GM23248 (cell line): Measurements from ENCODE around the gene PIGX. TPM values are rescaled to one million over a fixed set of nuclear protein-coding genes. Genes with fewer than 3 reads are reported as not detected.

Source experiments
- DNase-seq: peaks from one replicate; pipeline ENCODE4 v3.0.0-alpha.2; 2015
- H2AFZ ChIP-seq: fragments of 200-600 bp; sonication (generic); 2 replicates; pipeline ENCODE4 v1.6.1; 2016; ENCODE audit warnings: antibody characterized with exemption
- H3F3A ChIP-seq: fragments of 200-600 bp; sonication (generic); 2 replicates; pipeline ENCODE4 v1.6.1; 2016; ENCODE audit warnings: mild to moderate bottlenecking, antibody characterized with exemption, mixed run types; ENCODE audit not compliant: insufficient read depth
- H3K27ac ChIP-seq: fragments of 200-600 bp; sonication (generic); 2 replicates; pipeline ENCODE4 v1.5.1; 2016; ENCODE audit warnings: mild to moderate bottlenecking
- H3K27me3 ChIP-seq: fragments of 200-600 bp; sonication (generic); replicated peaks from 2 replicates; pipeline ENCODE4 v1.6.1; 2016; ENCODE audit warnings: mild to moderate bottlenecking; ENCODE audit not compliant: insufficient read depth
- H3K36me3 ChIP-seq: fragments of 200-600 bp; sonication (generic); 2 replicates; pipeline ENCODE4 v1.6.1; 2016; ENCODE audit warnings: low read depth, mild to moderate bottlenecking
- H3K4me1 ChIP-seq: fragments of 200-600 bp; sonication (generic); 2 replicates; pipeline ENCODE4 v1.6.1; 2016; ENCODE audit warnings: mild to moderate bottlenecking; ENCODE audit not compliant: insufficient read depth
- H3K4me2 ChIP-seq: fragments of 200-600 bp; sonication (generic); one replicate; pipeline ENCODE4 v1.6.1; 2016; ENCODE audit warnings: mild to moderate bottlenecking; ENCODE audit not compliant: unreplicated experiment
- H3K4me3 ChIP-seq: fragments of 200-600 bp; sonication (generic); 2 replicates; pipeline ENCODE4 v1.5.1; 2016; ENCODE audit warnings: mild to moderate bottlenecking
- H3K79me2 ChIP-seq: fragments of 200-600 bp; sonication (generic); 2 replicates; pipeline ENCODE4 v1.6.1; 2016; ENCODE audit warnings: mild to moderate bottlenecking; ENCODE audit not compliant: insufficient read depth
- H3K9ac ChIP-seq: fragments of 200-600 bp; sonication (generic); 2 replicates; pipeline ENCODE4 v1.6.1; 2016; ENCODE audit warnings: mild to moderate bottlenecking
- H3K9me2 ChIP-seq: fragments of 200-600 bp; sonication (generic); 2 replicates; pipeline ENCODE4 v1.6.1; 2016; ENCODE audit warnings: mixed run types, mild to moderate bottlenecking, moderate library complexity; ENCODE audit not compliant: insufficient read depth
- H3K9me3 ChIP-seq: fragments of 200-600 bp; sonication (generic); one replicate; pipeline ENCODE4 v1.6.1; 2017; ENCODE audit warnings: low read depth
- H4K20me1 ChIP-seq: fragments of 200-600 bp; sonication (generic); 2 replicates; pipeline ENCODE4 v1.6.0; 2016; ENCODE audit not compliant: insufficient read depth
- EZH2 ChIP-seq: fragments of 200-600 bp; sonication (generic); IDR thresholded peaks from 2 replicates; pipeline ENCODE4 v1.6.1; 2018; ENCODE audit warnings: antibody characterized with exemption, mild to moderate bottlenecking; ENCODE audit not compliant: insufficient read depth, poor library complexity, severe bottlenecking
- EZH2phosphoT487 ChIP-seq: fragments of 200-600 bp; sonication (generic); IDR thresholded peaks from 2 replicates; pipeline ENCODE4 v1.6.1; 2018; ENCODE audit warnings: antibody characterized with exemption, moderate library complexity, mild to moderate bottlenecking, low read depth; ENCODE audit not compliant: insufficient read depth
- WGBS, 2 experiments: methylation state at CpG; one replicate each; pipeline ENCODE4 v1.1.6; 2015 to 2017; ENCODE audit warnings: low lambda C conversion rate in 2 of 2, low coverage in 1 of 2; ENCODE audit errors: missing lambda C conversion rate in 2 of 2; 5-methylcytosine and 5-hydroxymethylcytosine counted together
- in situ Hi-C: fragments of 300-500 bp; cut with MboI; formaldehyde crosslinking; loops from 2 replicates; pipeline ENCODE4 v1.15.0; 2020
- polyA plus RNA-seq: library from polyadenylated mRNA; unstranded; fragments of >200 nt; fragmentation: Nextera tagmentation; extraction: Ambion mirVana; gene quantifications from 2 replicates; pipeline ENCODE4 v1.2.1, GENCODE V29; 2016
- total RNA-seq: library from RNA; depleted of rRNA; stranded (reverse); fragments of >200 nt; shearing (Covaris generic); gene quantifications from 2 replicates; pipeline ENCODE4 v1.2.3, GENCODE V29; 2014

PIGX gene
- total and polyA plus RNA-seq, 2 experiments from 2014 or later: 27.6 to 36.0 TPM

DNA sequence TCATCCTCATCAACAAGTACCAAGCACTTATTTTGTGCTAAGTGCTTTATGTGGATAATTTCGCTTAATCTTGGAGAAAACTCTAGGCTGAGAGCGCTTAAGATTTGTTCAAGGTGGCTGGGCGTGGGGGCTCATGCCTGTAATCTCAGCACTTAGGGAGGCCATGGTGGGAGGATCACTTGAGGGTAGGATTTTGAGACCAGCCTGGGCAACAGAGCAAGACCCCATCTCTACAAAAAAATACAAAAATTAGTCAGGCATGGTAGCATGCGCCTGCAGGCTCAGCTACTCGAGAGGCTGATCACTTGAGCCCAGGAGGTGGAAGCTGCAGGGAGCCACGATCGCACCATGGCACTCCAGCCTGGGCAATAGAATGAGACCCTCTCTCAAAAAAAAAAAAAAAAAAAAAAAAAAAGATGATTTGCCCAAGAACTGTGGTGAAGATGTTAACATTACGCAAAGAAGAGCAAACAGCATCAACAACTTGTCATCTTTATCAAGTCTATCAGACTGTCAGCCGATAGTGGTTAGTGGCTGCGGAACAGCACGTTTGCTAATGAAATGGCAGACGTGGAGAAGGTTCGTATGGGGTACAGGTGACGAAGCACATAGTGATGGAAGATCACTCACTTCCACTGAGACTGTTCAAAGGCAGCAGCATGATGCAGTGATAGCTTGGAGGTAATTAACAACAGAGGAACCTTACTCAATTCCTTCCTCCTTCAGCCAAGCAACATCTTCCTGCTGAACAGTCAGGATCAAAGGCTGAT, 44.9 kb upstream of the PIGX start:
- WGBS, 2 experiments: 75 to 78% methylated on average over 14 of the region's 14 CpGs
- Histone ChIP-seq H3K4me3 (no peak overlapping the region), H3K9ac (no peak overlapping the region), H3K79me2 (no peaks in the 10 kb centered on the region), H3K9me2 (no peaks in the 10 kb centered on the region), H3K4me2 (no peak overlapping the region), H4K20me1 (no peaks in the 10 kb centered on the region), H3F3A (peaks cover 14% of the 10 kb centered on the region; the same call in 1 of the 2 replicates), H3K36me3 (no peaks in the 10 kb centered on the region), H3K9me3 (no peaks in the 10 kb centered on the region), H3K27me3 (no peaks in the 10 kb centered on the region; the same call in 1 of the 2 replicates), H3K27ac (no peak overlapping the region), H3K4me1 (peaks cover 11% of the 10 kb centered on the region), H2AFZ (no peak overlapping the region)
- TF ChIP-seq EZH2phosphoT487 (no peak), EZH2 (no peak)
- no peak for DNase-seq
- in situ Hi-C loops: no loop called here

DNA sequence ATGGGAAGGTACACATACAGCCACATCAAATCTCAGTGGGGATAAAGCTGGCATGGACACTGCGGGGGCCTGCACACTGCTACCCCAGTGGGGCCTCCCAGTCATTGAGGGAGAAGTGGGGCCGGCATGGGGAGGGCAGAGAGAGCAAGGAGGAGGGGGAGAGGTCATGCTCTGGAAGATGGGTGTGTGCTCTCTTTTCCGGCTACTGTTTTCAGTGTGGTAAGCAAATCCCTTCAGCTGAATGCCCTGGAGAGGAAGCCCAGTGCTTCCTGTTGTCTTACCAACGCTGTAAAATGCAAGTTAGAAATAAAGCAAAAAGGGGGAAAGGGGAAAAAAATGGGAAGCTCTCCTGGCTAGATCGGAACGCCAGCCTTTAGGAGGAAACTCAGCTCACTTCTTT, 41.8 kb upstream of the PIGX start:
- Histone ChIP-seq H3K79me2 (no peaks in the 10 kb centered on the region), H2AFZ (no peak overlapping the region), H3K9ac (no peak overlapping the region), H3K4me2 (no peak overlapping the region), H3K4me1 (0 out of 2 replicates have a peak, but pooled peaks cover 5% of the 10 kb centered on the region), H3K27me3 (peaks cover 5% of the 10 kb centered on the region), H3F3A (0 out of 2 replicates have a peak, but pooled peaks cover 8% of the 10 kb centered on the region), H3K4me3 (no peak overlapping the region), H4K20me1 (no peaks in the 10 kb centered on the region), H3K27ac (no peak overlapping the region), H3K36me3 (no peaks in the 10 kb centered on the region), H3K9me2 (no peaks in the 10 kb centered on the region), H3K9me3 (no peaks in the 10 kb centered on the region)
- 53 to 59% methylated on average over 6 of the region's 6 CpGs for WGBS, 2 experiments
- in situ Hi-C loops: no loop called here
- DNase-seq: no peak
- TF ChIP-seq EZH2phosphoT487 (no peak), EZH2 (no peak)

DNA sequence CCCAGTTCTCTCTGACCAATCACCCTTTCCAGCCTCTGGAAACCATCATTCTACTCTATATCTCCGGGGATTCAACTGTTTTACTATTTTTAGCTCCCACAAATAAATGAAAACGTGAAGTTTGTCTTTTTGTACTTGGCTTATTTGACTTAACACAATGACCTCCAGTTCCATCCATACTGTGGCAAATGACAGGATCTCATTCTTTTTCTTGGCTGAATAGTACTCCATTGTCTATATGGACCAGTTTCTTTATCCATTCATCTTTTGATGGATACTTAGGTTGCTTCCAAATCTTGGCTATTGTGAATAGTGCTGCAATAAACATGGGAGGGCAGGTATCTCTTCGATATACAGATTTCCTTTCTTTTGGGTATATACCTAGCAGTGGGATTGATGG, 38.5 kb upstream of the PIGX start:
- no peak overlapping the region for H3K9ac ChIP-seq
- peaks cover 20% of the 10 kb centered on the region for H3K27me3 ChIP-seq
- no peak overlapping the region for H2AFZ ChIP-seq
- H3K4me1 ChIP-seq: no peaks in the 10 kb centered on the region
- H3K36me3 ChIP-seq: no peaks in the 10 kb centered on the region
- H3K4me2 ChIP-seq: no peak overlapping the region
- TF ChIP-seq EZH2 (no peak), EZH2phosphoT487 (no peak)
- no peaks in the 10 kb centered on the region for H3F3A ChIP-seq
- DNase-seq: no peak
- no peak overlapping the region for H3K27ac ChIP-seq
- H3K79me2 ChIP-seq: no peaks in the 10 kb centered on the region
- no peaks in the 10 kb centered on the region for H3K9me2 ChIP-seq
- H4K20me1 ChIP-seq: no peaks in the 10 kb centered on the region
- no peak overlapping the region for H3K4me3 ChIP-seq
- WGBS, 2 experiments: 57 to 60% methylated on average over 3 of the region's 3 CpGs
- no peaks in the 10 kb centered on the region for H3K9me3 ChIP-seq
- in situ Hi-C loops: no loop called here

DNA sequence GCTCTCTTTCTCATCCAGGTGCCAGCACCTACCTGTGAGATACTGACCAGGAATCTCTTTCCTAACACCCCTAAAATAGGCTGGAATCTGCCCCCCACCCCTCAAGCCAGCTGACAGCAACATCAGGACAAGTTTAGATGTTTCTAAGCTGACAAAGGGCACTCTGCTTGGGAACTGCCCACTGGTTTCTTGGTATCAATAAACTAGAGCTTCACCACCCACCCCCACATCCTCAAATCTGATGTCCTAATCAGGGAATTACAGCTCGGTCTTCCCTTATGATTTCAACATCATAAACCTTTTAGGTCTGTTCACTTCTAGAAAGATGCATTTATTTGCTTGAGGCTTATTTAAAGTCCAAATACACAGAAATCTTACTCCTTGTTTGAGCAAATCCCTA, 34.8 kb upstream of the PIGX start:
- Histone ChIP-seq H3K79me2 (no peaks in the 10 kb centered on the region), H3K36me3 (no peaks in the 10 kb centered on the region), H3K9me3 (no peaks in the 10 kb centered on the region), H3K27me3 (peaks cover 33% of the 10 kb centered on the region), H3F3A (no peaks in the 10 kb centered on the region), H3K4me1 (no peaks in the 10 kb centered on the region), H3K27ac (no peak overlapping the region), H3K9ac (no peak overlapping the region), H4K20me1 (no peaks in the 10 kb centered on the region), H3K4me2 (no peak overlapping the region), H3K4me3 (no peak overlapping the region), H2AFZ (no peak overlapping the region), H3K9me2 (no peaks in the 10 kb centered on the region)
- in situ Hi-C loops: no loop called here
- 5 to 7% methylated on average over 1 of the region's 1 CpG for WGBS, 2 experiments
- no peak for DNase-seq
- TF ChIP-seq EZH2 (no peak), EZH2phosphoT487 (no peak)
